Jurkat, Clone E6-1 (cell line): ENCODE data around the gene PRPSAP1.
"Not testable (repeated sequence)": the region's sequence is repeated elsewhere in the genome, so short reads cannot be mapped to it uniquely, and the experiment has no call there.

Source experiments
- DNase-seq: peaks from one replicate; pipeline ENCODE4 v3.0.0-alpha.2; 2011; ENCODE audit warnings: low read depth, low spot score
- H3K4me3 ChIP-seq: 2 replicates; pipeline ENCODE4 v1.5.1; 2011; ENCODE audit warnings: mild to moderate bottlenecking, low read length, control low read depth, moderate library complexity

PRPSAP1 gene

GRCh38 chr17:76271669-76272540 lies 81.8 kb downstream of the PRPSAP1 start:
- H3K4me3 ChIP-seq = no peak overlapping the region
- no peak for DNase-seq

DNA sequence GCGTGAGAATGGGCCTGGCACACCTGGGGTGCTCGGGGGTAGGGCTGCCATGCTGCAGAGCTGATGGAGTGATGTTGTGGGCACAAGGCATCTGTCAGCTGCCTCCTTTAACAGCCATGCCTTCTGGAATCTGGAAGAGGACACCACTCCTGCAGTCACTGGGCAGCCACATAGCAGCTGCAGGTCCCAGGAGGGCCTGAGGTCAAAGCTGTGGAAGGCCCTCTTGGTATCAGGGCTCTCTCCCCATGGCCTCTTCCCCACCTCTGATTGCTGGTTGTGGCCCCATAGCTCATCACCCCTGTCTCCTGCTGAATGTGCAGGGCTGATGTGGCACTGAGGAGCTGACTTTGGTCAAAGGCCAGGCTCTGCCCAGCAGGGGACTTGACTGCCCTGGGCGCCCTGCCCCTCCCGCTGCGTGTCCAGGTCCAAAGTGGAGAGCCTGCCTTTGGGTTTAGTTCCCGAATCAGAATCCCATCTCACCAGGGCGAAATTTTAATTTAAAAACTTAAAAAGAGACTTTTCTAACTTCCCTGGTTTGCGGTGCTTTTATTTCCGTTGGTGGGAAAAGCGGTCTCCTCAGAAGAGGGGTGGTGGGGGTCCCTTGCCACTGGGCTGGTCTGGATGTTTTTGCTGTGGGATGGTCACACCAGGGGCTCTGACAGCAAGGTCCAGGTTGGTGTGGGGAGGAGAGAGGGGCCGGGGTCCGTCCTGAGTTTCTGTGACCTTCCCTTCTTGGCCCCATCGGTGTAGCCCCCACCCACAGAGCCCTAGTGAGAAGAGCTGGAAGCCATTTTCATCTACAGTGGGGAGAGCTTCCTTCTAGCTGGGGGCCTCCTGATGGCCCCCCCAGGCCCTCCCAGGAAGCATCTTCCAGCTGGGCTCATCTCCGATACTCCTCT lies 82.7 kb downstream of the PRPSAP1 start:
- DNase-seq = no peak
- no peak overlapping the region for H3K4me3 ChIP-seq

GRCh38 chr17:76270127-76270592 lies 83.6 kb downstream of the PRPSAP1 start:
- H3K4me3 ChIP-seq = no peak overlapping the region
- DNase-seq = no peak

- H3K4me3 ChIP-seq = no peak overlapping the region
- DNase-seq = no peak
These were observed 84.4 kb downstream of the PRPSAP1 start for GRCh38 chr17:76268991-76269981.

- no peak for DNase-seq
- H3K4me3 ChIP-seq = no peak overlapping the region
These were observed 85.5 kb downstream of the PRPSAP1 start for GRCh38 chr17:76268015-76268749.

- H3K4me3 ChIP-seq = not testable (repeated sequence)
These were observed 86.1 kb downstream of the PRPSAP1 start for GRCh38 chr17:76267581-76268001.

GRCh38 chr17:76267051-76267576 lies 86.6 kb downstream of the PRPSAP1 start:
- H3K4me3 ChIP-seq = peak overlapping the region; percentile 78
- DNase-seq = no peak

More at GRCh38 chr17:76267581-76268001, 86.1 kb downstream of the PRPSAP1 start:
- DNase-seq = not testable (repeated sequence)

GRCh38 chr17:76266244-76266938 lies 87.3 kb downstream of the PRPSAP1 start:
- DNase-seq = no peak

DNA sequence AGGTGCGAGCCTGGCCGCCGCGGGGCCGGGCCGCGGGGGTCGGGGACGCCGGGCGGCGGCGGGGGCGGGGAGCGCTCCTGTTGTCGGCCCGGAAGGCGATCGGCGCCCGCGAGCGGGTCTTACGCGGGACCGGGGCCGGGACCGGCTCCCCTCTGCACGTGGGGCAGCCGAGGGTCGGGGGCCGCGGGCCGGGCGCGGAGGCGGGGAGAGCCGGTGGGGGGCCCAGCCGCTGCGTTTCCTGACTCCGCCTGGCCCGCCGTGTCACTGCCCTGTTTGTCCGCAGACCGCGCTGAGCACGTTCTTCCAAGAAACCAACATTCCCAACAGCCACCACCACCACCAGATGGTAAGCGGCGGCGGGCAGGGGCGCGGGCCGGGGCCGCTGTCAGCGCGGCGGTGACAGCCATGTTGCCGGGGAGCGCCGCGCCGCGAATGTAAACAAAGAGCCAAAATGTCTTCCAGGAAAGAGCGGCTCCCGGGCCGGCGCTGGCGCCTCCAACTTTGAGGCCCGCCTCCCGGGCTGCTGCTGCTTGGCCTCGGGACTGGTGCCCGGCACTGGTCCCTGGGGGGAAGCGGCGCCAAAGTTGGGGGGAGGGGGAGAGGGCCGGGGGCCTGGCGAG lies 88.0 kb downstream of the PRPSAP1 start:
- no peak for DNase-seq
- H3K4me3 ChIP-seq = peak overlapping the region; percentile 78

More at GRCh38 chr17:76266244-76266938, 87.3 kb downstream of the PRPSAP1 start:
- H3K4me3 ChIP-seq = peak overlapping the region; percentile 78

- H3K4me3 ChIP-seq = peak within 1 kb of the TSS; percentile 78
- DNase-seq = peak; percentile 97
These were observed 88.7 kb downstream of the PRPSAP1 start, which contains the start of gene UBALD2 for GRCh38 chr17:76264755-76265623. Gene UBALD2 (plus strand): TSS chr17:76265348. CDS start chr17:76265506, 158 bp downstream.

DNA sequence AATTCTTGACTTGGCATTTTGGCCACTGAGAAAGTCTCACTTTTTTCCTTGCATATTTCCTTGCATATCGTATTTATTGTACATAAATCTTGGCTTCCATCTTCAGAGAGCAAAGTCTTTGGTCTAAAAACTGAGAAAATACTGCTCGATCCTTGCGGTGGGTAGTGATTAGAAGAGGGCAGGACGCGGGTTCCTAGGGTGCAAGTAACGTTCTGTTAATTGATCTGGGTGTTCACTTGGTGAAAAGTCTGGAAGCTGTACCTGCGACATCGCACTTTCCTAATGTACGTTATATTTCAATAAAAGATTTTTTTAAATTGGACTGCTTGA lies 89.3 kb downstream of the PRPSAP1 start:
- peak overlapping the region; percentile 22 for H3K4me3 ChIP-seq
- no peak for DNase-seq

GRCh38 chr17:76263896-76264295 lies 89.8 kb downstream of the PRPSAP1 start:
- H3K4me3 ChIP-seq = no peak overlapping the region
- no peak for DNase-seq

DNA sequence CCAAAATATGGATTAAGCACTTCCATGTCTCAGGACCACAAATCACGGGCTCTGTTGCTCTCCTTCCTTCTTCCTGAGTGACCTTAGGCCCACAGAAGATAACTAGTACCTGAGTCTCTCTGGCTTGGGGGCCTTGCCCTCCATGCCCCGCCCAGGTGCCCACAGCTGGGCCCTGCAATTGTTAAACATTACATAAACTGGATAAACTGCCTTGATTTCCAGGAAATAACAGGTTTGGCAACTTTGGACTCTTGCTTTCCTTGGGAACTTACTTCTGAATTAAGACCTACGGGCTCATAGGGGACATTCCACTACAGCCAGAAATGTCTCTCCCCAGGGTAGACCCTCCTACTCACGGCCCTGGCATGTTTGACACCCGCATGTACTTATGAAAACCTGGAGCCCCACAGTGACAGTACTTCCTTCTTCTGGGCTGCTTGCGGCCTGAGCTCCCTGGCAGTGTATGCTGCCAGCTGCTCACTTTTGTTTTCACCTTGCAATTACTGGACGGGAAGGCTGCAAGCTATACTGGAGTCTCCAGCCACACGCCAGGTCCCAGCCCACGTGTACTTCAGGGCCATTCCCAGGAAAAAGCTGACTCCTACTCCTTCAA lies 90.9 kb downstream of the PRPSAP1 start:
- no peak overlapping the region for H3K4me3 ChIP-seq
- DNase-seq = no peak

GRCh38 chr17:76261421-76262215 lies 92.1 kb downstream of the PRPSAP1 start:
- no peak for DNase-seq
- no peak overlapping the region for H3K4me3 ChIP-seq

GRCh38 chr17:76260669-76261068 lies 93.0 kb downstream of the PRPSAP1 start:
- no peak overlapping the region for H3K4me3 ChIP-seq
- no peak for DNase-seq
